ENCODE measurements around the gene DYRK1A.

- TF ChIP-seq CTCF (IDR thresholded peaks at IDR 0.05) (no peak), POLR2A (IDR thresholded peaks at IDR 0.05; ENCODE audit: low read depth) (no peak), POLR2AphosphoS5 (IDR thresholded peaks at IDR 0.05) (no peak)
Observed at GRCh38 chr21:37446552-37446951, 80.0 kb downstream of the DYRK1A start.

All from esophagus muscularis mucosa (tissue), 3 donors.